ENCODE data around the gene CFAP46.

CFAP46 gene

DNA sequence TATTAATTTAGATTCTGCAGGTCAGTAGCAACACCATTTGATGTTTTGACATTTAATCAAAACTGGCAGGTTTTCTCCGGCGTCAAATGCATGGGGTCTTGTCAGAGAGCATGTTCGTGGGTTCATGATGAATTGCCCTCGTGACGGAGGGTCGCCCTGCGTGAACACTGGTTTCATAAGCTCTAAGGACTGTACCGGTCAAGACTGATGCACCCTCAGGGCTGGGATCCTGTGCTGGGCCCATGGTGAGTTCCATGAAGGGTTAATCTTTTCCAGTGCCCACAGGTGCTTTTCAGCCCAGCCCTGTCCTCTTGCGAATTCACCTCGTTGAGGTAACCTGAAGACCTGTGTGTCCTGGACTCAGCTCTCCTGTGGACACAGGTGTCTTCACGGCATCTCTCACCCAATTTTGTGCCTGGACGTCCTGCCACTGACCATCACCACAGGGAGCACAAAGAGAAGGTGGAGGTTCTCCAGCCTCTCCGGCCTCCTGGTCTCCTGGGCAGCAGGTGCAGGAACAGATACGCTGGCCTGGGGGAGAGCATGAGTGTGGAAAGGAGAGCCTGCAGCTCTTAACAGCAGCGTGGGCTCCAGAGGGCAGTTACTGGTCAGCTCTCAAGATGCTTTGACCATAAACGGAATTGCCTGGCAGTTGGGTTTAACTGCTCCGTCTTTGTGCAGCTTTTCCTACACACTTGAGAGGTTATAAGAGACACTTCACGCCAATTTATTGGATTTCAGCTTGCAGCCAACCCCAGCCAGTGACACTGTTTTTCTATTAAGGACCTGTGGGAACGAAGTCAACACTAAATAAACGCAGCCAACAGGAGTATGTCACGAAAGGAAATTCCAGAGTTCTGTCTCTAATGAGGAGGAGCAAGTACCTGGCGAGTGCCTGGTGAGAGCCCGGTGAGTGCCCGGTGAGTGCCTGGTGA, 37.4 kb upstream of the CFAP46 start:
- no peak for FAIRE-seq

DNA sequence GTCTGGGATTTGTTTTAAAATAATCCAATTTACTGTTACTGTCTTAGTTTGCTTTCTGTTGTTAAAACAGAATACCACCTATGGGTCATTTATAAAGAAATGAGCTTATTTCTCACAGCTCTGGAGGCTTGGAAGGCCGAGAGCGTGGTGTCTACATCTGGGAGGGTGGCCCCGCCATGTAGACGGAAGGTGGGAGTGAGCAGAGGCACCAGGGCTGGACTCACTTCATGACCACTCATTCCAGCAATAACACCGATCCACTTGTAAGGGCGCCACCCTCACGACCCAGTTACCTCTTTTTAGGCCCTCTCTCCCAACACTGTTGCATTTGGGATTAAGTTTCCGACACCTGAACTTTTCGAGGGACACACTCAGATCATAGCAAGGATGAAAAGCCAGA, 36.2 kb upstream of the CFAP46 start:
- FAIRE-seq, result no peak

DNA sequence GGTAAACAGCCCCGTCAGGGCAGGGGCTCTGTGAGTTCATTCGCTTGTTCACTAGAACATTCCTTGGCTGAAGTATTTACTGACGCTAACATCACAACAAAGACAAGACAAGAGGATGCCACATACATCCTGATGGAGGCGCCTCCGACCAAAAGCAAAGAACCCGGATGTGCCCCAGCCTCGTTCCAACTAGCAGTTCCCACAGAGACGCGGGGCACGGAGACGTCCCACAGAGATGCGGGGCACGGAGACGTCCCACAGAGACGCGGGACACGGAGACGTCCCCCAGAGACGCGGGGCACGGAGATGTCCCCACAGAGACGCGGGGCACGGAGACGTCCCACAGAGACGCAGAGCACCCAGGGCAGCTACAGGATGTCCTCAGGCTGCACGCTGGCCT, 35.4 kb upstream of the CFAP46 start:
- FAIRE-seq, result no peak

DNA sequence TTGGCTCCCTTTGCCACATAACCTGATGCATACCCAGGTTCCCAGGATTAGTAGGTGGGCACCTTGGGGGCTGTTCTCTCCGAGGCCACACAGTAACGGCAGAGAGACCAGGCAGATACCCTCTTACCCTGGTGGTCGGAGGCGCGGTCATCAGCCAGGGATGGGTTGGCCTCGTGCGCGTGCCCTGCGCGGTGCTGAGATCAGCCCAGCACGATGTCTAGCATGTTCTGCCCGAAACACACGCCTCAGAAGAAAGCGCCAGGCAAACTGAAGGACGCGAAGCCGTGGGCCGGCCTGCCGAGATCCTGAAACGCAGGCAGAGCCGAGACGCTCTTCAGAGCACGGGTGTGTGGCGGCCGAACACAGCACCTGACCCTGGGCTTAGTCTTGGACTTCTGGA, 34.7 kb upstream of the CFAP46 start:
- no peak for FAIRE-seq

DNA sequence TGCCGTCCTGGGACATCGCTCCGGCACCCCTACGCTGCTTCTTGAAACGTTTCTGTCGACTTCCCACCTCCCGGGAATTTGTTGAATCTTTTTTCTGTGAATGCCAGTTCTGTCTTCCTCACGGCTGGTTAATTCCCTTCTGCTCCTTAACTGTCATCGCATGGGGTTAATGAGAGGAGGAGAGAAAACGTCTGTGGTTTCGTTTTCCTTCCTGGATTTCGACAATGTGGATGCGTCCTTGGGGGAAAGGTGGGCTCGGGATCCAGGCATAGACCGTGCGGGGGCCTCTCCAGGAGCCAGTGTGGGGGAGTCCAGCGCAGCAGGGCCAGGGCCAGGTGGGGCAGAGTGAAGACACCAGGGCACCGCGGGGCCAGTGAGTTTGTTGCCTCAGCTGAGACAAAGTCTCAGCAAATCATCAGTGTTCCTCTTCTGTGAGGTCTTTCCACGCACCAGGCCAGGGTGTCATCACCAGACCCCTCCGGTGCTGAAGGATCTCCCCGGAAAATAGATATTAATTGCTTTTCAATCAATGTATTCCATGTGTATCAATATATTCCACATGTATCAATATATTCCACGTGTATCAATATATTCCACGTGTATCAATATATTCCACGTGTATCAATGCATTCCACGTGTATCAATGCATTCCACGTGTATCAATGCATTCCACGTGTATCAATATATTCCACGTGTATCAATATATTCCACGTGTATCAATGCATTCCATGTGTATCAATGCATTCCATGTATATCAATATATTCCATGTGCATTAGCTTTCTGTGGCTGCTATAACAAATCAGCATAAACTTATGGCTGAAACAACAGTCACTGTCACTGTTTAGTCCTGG, 33.7 kb upstream of the CFAP46 start:
- FAIRE-seq, result no peak

DNA sequence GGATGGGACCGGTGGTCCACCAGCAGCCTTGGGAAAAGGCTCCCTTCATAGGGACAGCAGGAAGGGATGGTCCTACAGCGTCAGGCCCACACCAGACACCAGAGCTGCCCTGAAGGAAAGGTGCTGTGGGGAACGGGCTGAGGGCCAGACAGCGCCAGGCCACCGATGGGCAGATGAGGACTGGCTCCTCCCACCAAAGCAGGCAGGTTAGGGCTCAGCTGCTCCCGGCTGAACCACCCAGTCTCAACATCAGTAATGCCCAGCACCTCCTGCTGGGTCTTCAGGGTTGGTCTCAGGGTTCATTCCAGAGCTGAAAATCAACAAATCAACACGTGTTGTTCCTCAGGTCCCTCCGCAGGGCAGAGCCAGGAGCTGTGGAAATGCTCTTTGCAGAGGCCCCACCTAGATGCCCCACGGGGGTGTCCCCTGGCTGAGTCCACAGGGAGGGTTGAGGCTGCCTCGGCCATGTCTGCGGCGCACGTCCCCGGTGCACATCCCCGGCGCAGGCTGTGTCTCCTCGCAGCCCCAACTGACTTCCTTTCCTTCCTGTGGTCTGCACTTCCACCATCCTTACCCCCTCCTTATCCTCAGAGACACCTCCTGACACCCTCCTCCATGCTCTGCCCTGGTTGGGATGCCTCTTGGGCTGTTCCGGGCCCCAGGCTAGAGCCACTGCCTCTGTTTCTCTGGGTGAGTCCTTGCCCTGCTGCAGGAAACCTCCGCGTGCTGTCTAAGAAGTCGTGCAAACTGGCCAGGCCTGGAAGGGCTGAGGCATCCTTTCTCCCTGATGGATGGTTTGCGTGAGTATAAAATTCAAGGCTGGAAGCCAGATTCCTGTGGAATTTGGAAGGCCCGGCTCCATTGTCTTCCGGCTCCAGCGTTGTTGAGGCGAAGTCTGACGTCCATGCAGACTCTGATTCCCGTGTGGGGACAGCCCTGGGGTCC, 32.8 kb upstream of the CFAP46 start:
- FAIRE-seq, result no peak

DNA sequence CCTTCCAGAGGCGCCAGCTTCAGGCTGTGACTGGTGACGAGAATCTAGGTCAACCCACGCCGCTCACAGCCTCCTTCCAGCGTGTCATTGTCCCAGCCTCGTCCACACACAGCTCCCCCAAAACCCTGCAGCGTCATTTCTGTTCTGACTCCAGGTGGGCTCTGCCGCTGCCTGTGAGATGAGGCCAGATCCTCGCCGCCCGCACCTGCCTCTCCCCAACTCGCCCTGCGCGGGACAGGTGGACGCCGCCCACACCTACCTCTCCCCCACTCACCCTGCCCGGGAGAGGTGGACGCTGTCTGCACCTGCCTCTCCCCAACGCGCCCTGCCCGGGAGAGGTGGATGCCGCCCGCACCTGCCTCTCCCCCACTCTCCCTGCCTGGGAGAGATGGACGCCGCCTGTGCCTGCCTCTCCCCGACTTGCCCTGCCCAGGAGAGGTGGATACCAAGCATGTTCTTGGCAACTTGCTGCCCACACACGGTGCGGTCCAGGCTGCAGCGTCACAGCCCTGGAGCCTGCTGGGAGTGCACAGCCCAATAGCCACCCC, 32.0 kb upstream of the CFAP46 start:
- no peak for FAIRE-seq

DNA sequence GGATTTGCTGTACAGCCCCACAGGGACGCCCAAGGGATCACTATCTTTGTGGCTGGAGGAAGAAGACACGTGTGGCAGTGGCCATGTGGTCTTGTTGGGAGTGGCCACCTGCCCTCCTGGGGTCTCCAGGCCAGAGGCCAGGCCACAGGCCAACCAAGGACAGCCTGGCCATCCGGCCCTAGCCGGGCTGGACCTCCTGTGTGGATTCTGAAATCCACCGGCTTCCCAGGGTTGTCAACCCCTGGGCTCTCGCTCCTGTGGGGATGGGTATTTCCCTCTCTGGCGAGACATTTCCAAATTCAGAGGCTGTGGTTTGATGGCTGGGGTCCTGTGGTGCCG, 31.5 kb upstream of the CFAP46 start:
- FAIRE-seq, result no peak

DNA sequence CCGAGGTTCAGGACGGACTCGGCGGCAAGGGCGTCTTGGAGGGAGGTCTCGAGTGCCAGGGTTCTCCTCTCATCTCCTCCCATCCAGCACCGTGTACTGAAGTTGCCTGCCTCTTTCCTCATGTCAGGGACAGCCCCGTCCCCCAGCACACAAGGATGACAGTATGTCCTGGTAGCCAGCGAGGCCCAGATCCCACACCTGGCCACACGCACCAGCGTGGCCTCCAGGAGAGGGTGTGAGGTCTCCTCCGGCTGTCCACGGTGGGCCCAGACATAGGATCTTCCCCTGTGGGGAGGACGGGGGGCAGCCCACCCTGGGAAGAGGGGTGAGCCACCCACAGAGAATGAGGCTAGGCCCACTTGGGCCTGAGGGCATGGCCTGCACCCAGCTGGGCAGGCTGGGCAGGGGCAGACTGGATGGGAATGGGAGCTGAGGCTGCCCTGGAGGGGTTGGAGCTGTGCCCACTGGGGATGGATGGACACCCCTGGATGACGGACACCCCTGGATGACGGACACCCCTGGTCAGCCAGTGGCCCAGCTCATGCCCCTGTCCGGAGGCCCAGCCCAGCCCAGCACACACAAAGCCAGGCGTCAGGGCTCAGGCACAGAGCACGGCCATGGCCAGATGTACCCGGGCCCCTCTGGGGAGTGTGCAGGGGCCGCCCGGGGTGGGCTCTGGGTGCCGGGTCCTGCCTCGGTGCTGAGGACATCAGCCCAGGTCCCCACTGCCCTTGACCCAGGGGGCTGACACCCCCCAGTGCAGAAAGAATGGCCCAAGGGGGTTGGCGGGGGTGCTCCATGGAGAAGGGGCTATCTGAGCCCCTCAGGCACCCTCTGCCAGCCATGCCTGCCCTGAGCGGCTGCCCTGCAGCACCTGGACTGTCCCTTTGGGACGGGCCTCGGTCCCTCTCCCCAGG, 30.9 kb upstream of the CFAP46 start:
- no peak for FAIRE-seq

DNA sequence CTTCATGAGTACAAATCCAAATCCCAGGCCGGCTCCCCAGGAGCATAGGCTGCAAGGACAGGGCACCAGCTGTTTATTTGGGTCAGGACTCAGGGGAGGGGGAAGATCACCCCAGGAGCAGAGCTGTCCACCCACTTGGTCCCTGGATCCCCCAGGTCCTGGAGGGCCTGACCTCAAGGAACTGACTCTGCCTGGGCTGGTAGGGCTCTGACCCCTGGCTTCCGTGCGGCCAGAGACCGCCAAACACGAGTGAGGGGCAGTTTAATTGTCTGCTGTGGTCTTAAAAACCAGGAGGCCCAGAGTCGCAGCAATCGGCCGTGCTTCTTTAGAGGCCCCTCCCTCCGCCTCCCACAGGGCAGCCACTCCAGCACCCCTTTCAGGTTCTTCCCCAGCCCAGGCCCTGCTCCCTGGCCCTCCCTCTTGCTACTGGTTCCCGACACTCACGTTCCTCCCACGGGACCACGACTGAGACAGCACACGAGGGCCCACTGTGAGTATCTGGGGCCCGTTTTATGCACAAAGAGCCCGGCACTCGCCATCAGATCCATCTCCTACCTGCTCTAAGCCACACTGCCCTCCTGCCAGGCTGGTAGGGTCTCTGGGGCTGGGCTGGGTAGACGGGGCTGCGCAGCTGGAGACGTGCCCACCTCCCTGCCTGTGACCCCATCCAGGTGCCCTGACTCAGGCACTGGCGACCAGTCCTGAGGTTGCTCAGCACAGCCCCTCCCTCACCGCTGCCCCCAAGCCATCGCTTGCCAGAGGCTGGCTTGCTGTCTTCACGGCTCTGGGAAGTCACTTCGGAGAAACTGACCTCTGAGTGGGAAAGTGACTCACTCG, 30.0 kb upstream of the CFAP46 start:
- no peak for FAIRE-seq

DNA sequence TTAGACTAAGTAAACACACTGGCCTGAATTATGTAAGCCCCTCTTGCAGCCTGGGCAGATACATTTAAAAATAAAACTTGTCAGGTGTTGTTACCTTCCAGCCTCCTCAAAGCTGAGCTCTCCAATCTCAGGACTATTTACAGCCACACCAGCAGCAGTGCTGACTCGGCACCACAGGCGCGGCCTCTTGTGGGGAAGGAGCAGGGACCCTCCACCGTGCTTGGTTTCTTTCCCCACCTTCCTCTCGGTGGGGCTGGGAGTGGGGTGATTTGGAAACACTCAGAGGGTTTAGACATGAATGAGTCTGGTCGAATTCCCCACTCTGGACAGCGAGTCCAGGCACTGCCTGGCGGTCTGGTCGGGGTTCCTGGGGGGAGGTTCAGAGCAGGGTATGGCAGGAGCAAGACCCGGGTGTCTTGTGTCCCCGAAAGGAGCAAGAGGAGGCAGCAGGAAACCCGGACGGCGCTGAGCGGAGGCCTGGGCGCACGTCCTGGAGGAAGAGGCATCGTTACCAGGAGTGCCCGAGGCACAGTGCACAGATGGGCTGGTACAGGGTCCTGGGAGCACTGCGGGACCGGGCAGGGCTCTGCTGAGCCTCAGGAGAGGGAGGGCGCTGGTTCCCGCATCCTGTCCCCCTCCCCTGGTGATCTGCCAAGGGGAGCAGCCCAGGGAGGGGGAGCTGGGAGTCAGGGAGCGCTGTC, 29.2 kb upstream of the CFAP46 start:
- no peak for FAIRE-seq

DNA sequence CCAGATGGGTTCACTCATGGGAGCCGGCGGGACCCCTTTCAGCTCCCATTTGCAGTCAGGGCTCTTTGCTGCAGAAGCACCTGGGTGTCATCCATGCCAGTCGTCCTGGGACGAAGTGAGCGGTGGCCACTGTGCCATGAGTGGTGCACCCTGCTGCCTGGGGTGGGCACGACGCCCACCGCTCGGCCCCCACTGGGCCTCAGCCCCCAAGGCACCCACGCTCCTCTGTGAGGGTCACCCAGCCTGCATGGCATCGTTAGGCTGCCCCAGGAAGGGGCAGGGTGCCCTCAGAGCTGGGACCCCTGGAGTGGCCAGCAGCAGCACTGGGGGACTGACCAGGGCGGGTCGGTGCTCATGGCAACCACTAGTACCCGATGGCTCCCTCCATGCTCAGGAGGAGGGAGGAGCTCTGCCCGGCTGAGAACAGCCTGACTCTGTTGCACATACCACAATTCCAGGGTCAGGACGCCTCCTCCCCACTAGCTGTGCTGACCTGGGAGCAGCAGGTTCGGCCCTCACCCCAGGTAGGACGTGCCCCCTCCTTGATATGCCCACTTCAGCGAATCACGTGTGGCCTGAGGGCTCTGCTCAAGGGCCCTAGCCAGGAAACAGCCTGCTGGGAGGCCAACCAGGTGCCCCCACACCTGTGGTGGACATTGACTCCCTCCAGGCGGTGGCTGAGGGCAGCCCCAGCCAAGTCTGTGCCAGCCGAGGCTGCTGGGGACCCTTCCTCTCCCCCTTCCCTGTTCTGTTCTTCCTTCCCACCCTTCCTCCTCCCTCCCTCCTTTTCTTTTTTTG, 28.5 kb upstream of the CFAP46 start:
- FAIRE-seq, result no peak

DNA sequence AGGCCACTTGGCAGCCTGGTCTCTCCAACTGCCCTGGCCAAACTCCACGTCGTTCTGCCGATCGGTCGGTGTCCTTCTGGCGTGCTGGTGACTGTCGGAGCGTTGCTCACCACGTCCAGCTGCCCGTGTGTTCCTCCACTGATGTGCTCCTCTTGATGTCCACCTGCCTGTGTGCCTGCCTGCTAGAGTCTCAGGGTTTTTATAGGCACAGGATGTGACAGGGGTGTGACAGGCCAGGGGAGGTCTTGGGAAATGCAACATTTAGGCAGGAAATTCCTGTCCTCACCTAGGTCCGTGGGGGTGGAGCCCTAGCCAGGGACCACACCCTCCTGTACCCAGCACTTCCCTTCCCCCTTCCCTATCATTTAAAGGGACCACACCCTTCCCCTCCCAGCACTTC, 25.2 kb upstream of the CFAP46 start:
- FAIRE-seq, result no peak

DNA sequence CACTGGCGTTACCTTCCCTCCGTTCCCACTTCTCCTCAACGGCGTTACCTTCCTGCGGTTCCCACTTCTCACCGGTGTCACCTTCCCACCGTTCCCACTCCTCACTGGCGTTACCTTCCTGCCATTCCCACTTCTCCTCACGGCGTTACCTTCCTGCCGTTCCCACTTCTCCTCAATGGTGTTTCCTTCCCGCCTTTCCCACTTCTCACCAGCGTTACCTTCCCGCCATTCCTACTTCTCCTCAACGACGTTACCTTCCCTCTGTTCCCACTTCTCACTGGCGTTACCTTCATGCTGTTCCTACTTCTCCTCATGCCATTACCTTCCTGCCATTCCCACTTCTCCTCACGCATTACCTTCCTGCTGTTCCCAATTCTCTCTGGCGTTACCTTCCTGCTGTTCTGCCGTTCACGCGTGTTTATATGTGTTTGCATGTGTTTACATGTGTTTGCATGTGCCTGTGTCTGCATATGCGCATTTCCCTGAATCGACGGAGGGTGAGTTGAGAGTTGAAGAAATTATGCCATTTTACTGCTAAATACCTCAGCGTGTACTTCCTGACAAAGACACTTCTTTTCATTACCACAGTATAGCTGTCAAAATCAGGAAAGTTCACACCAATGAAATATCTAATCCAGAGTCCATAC, 23.2 kb upstream of the CFAP46 start:
- no peak for FAIRE-seq

DNA sequence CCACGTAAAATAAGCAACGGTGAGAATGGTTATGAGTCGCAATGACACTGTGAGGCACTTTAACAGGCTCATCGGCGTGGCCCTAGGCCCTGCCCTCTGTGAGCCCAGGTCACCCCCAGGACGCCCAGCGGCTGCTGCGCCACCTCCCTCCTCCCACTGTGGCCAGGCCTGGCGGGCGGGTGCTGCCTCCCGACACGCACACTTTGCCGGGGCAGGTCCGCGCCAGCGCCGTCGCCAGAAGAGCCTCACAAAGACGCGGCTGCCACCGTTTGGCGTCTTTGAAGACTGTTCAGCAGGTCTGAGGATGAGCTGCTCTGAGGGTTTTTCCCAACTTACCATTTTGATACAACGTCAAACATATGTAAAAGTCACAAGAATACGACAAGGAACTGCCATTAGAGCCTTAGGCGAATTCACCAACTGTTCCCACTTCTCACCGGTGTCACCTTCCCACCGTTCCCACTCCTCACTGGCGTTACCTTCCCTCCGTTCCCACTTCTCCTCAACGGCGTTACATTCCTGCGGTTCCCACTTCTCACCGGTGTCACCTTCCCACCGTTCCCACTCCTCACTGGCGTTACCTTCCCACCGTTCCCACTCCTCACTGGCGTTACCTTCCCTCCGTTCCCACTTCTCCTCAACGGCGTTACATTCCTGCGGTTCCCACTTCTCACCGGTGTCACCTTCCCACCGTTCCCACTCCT, 22.5 kb upstream of the CFAP46 start:
- FAIRE-seq, result peak; percentile 57

DNA sequence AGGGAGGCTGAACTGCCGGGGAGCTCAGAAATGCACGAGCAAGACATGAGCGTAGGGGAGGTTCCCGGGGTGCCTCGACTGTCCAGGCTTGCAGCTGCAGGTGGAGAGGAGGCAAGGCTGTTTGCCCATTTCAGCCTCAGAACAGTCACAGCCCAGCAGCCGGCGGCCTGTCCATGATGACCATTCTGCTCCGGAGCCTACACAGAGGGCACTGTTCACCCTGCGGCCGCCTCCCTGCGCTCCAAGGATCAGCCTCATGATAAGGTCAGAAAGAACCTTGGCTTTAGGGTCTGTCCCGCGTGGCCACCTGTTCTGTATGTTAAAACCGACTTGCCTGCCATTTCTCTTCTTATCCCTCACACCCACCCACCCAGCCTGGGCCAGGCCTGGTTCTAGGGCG, 21.9 kb upstream of the CFAP46 start:
- no peak for FAIRE-seq

DNA sequence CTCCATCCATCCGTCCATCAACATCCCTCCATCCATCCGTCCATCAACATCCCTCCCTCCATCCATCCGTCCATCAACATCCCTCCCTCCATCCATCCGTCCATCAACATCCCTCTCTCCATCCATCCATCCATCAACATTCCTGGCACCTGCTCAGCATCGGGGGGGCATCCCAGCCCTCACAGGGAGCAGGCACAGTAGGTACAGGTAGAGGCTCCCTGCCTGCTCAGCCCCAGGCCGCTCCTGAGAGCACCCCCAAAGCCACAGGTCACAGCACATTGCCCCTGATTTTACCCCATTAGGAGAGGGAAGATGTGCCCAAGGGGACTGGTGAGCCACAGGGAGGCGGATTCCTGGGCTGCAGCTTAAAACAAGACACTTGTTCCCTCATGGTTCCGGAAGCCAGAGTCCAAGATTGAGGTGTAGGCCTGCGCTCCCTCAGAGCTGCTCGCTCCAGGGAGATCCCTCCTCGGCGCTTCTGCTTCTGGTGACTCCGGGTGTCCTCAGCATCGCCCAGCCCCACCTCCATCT, 21.1 kb upstream of the CFAP46 start:
- no peak for FAIRE-seq

All from G401.6 (cell line).